MM.1S (cell line): ENCODE measurements around the gene KCNH4.

Experiments
- CTCF ChIP-seq: fragments of 300-600 bp; sonication (generic); IDR thresholded peaks from 2 replicates; pipeline ENCODE4 v1.5.1; 2016; ENCODE audit warnings: antibody characterized with exemption, low read length, mixed read lengths
- EZH2 ChIP-seq: fragments of 300-600 bp; sonication (generic); optimal IDR thresholded peaks from 2 replicates; pipeline ENCODE3; 2017; ENCODE audit warnings: low read depth, mild to moderate bottlenecking, antibody characterized with exemption, low read length, mixed read lengths
- EZH2phosphoT487 ChIP-seq: fragments of 300-600 bp; sonication (generic); IDR thresholded peaks from 2 replicates; pipeline ENCODE4 v1.6.1; 2018; ENCODE audit warnings: antibody characterized with exemption, low read length

- TF ChIP-seq CTCF (no peak), EZH2 (no peak), EZH2phosphoT487 (no peak)
Observed at GRCh38 chr17:42136654-42137051, 44.3 kb downstream of the KCNH4 start.
